Measurements from ENCODE around the gene SLC34A3.

- TF ChIP-seq, protein P1, sequence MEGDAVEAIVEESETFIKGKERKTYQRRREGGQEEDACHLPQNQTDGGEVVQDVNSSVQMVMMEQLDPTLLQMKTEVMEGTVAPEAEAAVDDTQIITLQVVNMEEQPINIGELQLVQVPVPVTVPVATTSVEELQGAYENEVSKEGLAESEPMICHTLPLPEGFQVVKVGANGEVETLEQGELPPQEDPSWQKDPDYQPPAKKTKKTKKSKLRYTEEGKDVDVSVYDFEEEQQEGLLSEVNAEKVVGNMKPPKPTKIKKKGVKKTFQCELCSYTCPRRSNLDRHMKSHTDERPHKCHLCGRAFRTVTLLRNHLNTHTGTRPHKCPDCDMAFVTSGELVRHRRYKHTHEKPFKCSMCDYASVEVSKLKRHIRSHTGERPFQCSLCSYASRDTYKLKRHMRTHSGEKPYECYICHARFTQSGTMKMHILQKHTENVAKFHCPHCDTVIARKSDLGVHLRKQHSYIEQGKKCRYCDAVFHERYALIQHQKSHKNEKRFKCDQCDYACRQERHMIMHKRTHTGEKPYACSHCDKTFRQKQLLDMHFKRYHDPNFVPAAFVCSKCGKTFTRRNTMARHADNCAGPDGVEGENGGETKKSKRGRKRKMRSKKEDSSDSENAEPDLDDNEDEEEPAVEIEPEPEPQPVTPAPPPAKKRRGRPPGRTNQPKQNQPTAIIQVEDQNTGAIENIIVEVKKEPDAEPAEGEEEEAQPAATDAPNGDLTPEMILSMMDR (IDR thresholded peaks at IDR 0.05) = no peak
- TF ChIP-seq POLR2A (IDR thresholded peaks at IDR 0.05) = no peak
These were observed 5.6 kb upstream of the SLC34A3 start, which contains the start of gene CYSRT1 for GRCh38 chr9:137224830-137225694.

Measured in ovary (tissue), 3 donors.